Fibroblast of pulmonary artery (primary cell): ENCODE measurements around the gene OSBP2.

Experiments used
- DNase-seq: peaks from one replicate; pipeline ENCODE4 v3.0.0-alpha.2; 2010; ENCODE audit warnings: low read depth
- H3K4me3 ChIP-seq: replicated peaks from 2 replicates; pipeline ENCODE4 v1.5.1; 2011; ENCODE audit warnings: low read depth, mild to moderate bottlenecking, control low read depth, low read length, moderate library complexity
- TF ChIP-seq, protein P1 (sequence below): IDR thresholded peaks from 2 replicates; pipeline ENCODE4 v1.5.1; 2011; ENCODE audit warnings: mild to moderate bottlenecking, control low read depth, low read length, inconsistent platforms; ENCODE audit errors: missing control alignments

OSBP2 gene

DNA sequence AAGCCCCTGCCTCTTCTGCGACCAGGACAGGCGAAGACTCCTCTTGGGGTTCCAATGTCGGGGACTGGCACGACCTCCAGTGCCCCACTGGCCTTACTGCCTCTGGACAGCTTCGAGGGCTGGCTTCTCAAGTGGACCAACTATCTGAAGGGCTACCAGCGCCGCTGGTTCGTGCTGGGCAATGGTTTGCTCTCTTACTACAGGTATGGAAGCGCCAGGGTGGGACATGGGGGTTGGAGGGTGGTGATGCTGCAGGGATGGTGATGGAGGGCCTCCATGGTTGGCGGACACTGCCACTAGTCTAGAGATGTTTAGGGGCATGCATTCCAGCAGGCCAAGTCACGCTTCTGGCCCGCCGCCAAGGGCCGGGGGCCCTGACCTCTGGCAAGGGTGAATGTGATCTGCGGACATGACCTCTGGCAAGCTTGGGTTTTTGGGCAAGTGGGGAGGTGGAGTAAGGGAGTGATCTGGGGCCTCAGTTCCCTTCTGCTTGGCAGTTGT is 727 bp downstream of the OSBP2 start:
- TF ChIP-seq, protein P1, sequence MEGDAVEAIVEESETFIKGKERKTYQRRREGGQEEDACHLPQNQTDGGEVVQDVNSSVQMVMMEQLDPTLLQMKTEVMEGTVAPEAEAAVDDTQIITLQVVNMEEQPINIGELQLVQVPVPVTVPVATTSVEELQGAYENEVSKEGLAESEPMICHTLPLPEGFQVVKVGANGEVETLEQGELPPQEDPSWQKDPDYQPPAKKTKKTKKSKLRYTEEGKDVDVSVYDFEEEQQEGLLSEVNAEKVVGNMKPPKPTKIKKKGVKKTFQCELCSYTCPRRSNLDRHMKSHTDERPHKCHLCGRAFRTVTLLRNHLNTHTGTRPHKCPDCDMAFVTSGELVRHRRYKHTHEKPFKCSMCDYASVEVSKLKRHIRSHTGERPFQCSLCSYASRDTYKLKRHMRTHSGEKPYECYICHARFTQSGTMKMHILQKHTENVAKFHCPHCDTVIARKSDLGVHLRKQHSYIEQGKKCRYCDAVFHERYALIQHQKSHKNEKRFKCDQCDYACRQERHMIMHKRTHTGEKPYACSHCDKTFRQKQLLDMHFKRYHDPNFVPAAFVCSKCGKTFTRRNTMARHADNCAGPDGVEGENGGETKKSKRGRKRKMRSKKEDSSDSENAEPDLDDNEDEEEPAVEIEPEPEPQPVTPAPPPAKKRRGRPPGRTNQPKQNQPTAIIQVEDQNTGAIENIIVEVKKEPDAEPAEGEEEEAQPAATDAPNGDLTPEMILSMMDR, result no peak
- no peak for DNase-seq
- H3K4me3 ChIP-seq, result peak overlapping the region; percentile 59

DNA sequence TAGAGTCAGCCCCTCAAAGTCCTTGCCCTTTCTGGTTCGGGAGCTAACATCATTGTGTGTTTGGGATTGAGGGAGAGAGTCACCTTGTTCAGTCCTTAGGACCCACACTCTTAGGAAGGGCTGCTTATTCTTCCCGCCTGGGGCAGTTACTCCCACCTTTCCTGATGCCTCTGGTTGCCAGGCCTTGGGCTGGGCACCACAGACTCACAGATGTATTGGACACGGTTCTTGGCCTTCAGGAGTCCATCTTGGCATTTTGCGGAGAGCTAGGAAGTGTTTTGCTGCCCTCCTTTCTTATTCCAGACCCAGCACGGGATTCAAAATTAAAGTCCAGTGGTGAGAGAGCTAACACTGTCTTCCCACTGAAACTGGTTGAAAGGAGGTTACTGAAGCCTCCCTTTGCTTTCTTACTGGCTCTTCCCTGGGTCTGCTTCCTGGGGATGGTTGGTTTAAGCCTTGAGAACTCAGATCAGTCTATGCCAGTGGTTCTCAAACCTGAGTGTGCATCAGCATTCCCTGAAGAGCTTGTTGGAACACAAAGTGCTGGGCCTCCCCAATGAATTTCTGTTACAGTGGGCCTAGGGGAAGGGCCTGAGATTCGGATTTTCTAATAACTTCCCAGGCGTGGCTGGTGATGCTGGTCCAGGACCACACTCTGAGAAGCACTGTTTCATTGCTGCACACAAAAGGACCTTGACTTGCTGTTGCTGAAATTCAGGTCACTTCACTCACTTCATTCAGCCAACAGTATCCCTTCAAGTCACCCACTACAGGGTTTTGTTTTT is 1.4 kb downstream of the OSBP2 start:
- DNase-seq, result no peak
- no peak overlapping the region for H3K4me3 ChIP-seq

DNA sequence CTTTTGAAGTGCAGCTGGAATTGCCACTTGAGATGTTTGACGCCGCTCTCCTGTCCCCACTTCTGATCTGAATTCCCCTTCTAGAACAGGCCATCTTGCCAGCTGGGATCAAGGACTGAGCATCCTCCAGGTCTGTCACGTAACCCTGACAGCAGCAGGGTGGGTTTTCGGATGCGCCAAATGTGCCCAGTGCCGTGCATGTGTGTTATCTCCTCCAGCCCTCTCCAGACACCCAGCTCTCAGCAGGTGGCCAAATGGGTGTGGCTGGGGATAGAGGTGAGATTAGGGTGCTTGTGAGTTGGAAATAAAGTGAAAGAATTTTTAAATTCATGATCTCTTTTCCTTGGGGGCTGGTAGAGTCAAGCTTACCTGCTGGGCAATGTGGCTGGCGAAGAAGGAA is 3.3 kb downstream of the OSBP2 start:
- TF ChIP-seq, protein P1, result no peak
- no peak overlapping the region for H3K4me3 ChIP-seq
- no peak for DNase-seq

More for the DNA sequence above, 1.4 kb downstream of the OSBP2 start:
- TF ChIP-seq, protein P1, result no peak

DNA sequence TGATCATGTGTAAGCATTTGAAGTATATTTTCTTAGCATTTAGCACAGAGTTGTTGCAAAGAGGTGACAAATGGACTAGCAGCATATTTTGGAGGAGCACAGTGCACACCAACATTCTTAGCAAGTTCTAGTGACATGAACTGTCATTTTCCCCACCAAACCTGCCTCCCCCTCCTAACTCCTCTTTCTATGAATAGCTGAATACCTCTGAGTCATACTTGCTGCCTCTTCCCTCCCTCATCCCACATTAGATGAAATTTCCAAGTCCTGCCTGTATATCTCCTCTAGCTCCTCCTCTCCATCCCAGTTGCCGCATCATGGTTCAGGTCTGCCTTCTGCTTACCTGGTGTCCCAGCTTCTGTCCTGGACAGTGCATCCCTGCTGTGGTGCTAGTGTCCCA is 7.2 kb downstream of the OSBP2 start:
- no peak overlapping the region for H3K4me3 ChIP-seq
- peak; percentile 39 for DNase-seq
- TF ChIP-seq, protein P1, result no peak

DNA sequence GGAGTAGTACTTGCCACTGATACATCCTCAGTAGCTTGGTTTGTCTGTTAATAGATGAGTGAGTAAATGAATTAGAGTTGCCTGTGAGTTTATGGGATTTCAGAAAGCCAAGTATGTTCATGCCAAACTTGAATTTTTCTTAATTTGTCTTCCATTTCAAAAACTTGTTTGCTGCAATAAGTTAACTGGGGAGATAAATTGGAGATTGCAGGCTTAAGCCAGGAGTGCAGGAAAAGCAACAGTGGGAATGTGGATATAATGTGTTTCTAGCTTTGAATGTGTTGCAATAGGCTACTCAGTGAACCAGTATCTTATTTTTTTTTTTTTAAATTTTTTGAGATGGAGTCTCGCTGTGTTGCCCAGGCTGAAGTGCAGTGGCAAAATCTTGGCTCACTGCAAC is 8.2 kb downstream of the OSBP2 start:
- DNase-seq, result no peak
- TF ChIP-seq, protein P1, result no peak
- H3K4me3 ChIP-seq, result no peak overlapping the region

DNA sequence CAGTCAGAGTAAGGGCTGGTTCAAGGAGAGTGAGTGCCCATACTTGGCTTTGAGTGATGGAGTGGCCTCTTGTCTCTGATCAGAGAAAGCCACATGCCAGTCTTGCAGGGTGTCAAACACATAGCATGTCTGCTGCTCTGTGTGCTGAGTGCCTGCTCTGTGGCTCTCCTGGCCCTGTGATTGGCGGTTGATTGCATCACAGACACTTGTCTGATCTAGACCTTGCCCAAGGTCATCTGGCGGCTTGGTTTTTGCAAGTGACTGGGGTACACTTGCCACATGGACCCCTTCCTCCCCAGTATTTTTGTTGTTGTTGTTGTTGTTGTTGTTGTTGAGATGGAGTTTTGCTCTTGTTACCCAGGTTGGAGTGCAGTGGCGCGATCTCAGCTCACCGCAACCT is 10.3 kb downstream of the OSBP2 start:
- H3K4me3 ChIP-seq, result no peak overlapping the region
- TF ChIP-seq, protein P1, result no peak
- no peak for DNase-seq
